HepG2 (cell line): ENCODE data around the gene ALDH9A1. TPM values are rescaled to one million over a fixed set of nuclear protein-coding genes. Genes with fewer than 3 reads are reported as not detected.
A peak's percentile ranks its signal among the peaks of the same experiment; 100 is the strongest.

Experiments used
- BRD4 ChIP-seq: sonication (generic); formaldehyde crosslinking; IDR thresholded peaks from 2 replicates; pipeline ENCODE4 v1.4.0; 2020; ENCODE audit warnings: missing genetic modification reagents
- CENPT ChIP-seq: sonication (generic); formaldehyde crosslinking; IDR thresholded peaks from 2 replicates; pipeline ENCODE4 v1.8.0; 2022; ENCODE audit warnings: low read depth, mild to moderate bottlenecking, moderate library complexity, missing genetic modification reagents
- EP300 ChIP-seq, 3 experiments: sonication (generic) in 1 of 3; formaldehyde crosslinking in 1 of 3; IDR thresholded peaks; 2 replicates each; pipeline versions ENCODE4 v1.5.1 to v1.6.1; 2011 to 2020; ENCODE audit warnings: low read depth in 2 of 3, low read length in 2 of 3, borderline replicate concordance in 1 of 3, improper control_type of control experiment in 1 of 3, mild to moderate bottlenecking in 1 of 3, missing genetic modification reagents in 1 of 3, moderate library complexity in 1 of 3
- HMG20A ChIP-seq: IDR thresholded peaks from 2 replicates; pipeline ENCODE4 v1.6.1; 2016; ENCODE audit warnings: borderline replicate concordance
- KDM4B ChIP-seq: sonication (generic); formaldehyde crosslinking; IDR thresholded peaks from 2 replicates; pipeline ENCODE4 v1.4.0; 2020; ENCODE audit warnings: missing genetic modification reagents
- KLF16 ChIP-seq, 2 experiments: sonication (generic) in 1 of 2; formaldehyde crosslinking in 1 of 2; IDR thresholded peaks; 2 replicates each; pipeline versions ENCODE4 v1.6.1 to v1.8.0; 2016 to 2023; ENCODE audit warnings: missing genetic modification reagents in 2 of 2, missing compliant biosample characterization in 1 of 2
- MBD4 ChIP-seq: IDR thresholded peaks from 2 replicates; pipeline ENCODE4 v1.6.1; 2012; ENCODE audit warnings: low read length, inconsistent platforms, borderline replicate concordance
- MXD4 ChIP-seq: IDR thresholded peaks from 2 replicates; pipeline ENCODE4 v1.6.1; 2016; ENCODE audit warnings: mild to moderate bottlenecking, missing biosample characterization, missing genetic modification reagents
- POGZ ChIP-seq: sonication (generic); formaldehyde crosslinking; IDR thresholded peaks from 2 replicates; pipeline ENCODE4 v1.4.0; 2020; ENCODE audit warnings: mild to moderate bottlenecking, missing genetic modification reagents
- POLR2A ChIP-seq, 2 experiments: IDR thresholded peaks; 2 replicates each; pipeline ENCODE4 v1.6.1; 2011; ENCODE audit warnings: low read depth in 2 of 2, low read length in 2 of 2, mild to moderate bottlenecking in 1 of 2, moderate library complexity in 1 of 2; ENCODE audit not compliant: insufficient read depth in 1 of 2
- PRMT3 ChIP-seq: sonication (generic); formaldehyde crosslinking; IDR thresholded peaks from 2 replicates; pipeline ENCODE4 v1.8.1; 2022; ENCODE audit warnings: low read depth, mild to moderate bottlenecking, moderate library complexity, missing genetic modification reagents, borderline replicate concordance
- RFXANK ChIP-seq: IDR thresholded peaks from 2 replicates; pipeline ENCODE4 v1.6.1; 2016
- SETDB1 ChIP-seq: sonication (generic); formaldehyde crosslinking; IDR thresholded peaks from 2 replicates; pipeline ENCODE4 v1.5.1; 2020; ENCODE audit warnings: missing genetic modification reagents, mild to moderate bottlenecking, borderline replicate concordance
- SMC3 ChIP-seq: IDR thresholded peaks from 2 replicates; pipeline ENCODE4 v1.6.1; 2011; ENCODE audit warnings: low read length, improper control_type of control experiment
- STAG1 ChIP-seq: sonication (generic); formaldehyde crosslinking; IDR thresholded peaks from 2 replicates; pipeline ENCODE4 v1.4.0; 2020; ENCODE audit warnings: missing genetic modification reagents
- ZFP36L2 ChIP-seq: sonication (generic); formaldehyde crosslinking; IDR thresholded peaks from 2 replicates; pipeline ENCODE4 v1.4.0; 2020; ENCODE audit warnings: missing genetic modification reagents
- ZFYVE20 ChIP-seq: sonication (generic); formaldehyde crosslinking; IDR thresholded peaks from 2 replicates; pipeline ENCODE4 v1.8.0; 2023; ENCODE audit warnings: low read depth, mild to moderate bottlenecking, moderate library complexity, missing genetic modification reagents, borderline replicate concordance
- ZNF350 ChIP-seq: sonication (generic); formaldehyde crosslinking; IDR thresholded peaks from 2 replicates; pipeline ENCODE4 v1.4.0; 2020; ENCODE audit warnings: mild to moderate bottlenecking, low read depth, missing genetic modification reagents, borderline replicate concordance
- ZNF768 ChIP-seq: sonication (generic); formaldehyde crosslinking; IDR thresholded peaks from 2 replicates; pipeline ENCODE4 v1.4.0; 2020; ENCODE audit warnings: missing genetic modification reagents
- ZNF790 ChIP-seq: sonication (generic); formaldehyde crosslinking; IDR thresholded peaks from 2 replicates; pipeline ENCODE4 v1.8.0; 2022; ENCODE audit warnings: missing genetic modification reagents, mild to moderate bottlenecking, borderline replicate concordance
- polyA plus RNA-seq, 8 experiments: library from polyadenylated mRNA; depleted of rRNA in 3 of 8; stranded (reverse) in 7 of 8; unstranded in 1 of 8; fragments of >200 nt; fragmentation: Illumina TruSeq in 4 of 8; extraction: Trizol in 4 of 8; gene quantifications; 2 replicates each; pipeline versions ENCODE4 v1.2.1 to v1.2.3, GENCODE V29; 2011 to 2016; ENCODE audit warnings: low read depth in 4 of 8, missing spikeins in 1 of 8, mixed read lengths in 1 of 8; ENCODE audit not compliant: insufficient read depth in 1 of 8
- total RNA-seq, 5 experiments: library from RNA; depleted of rRNA; stranded (reverse); fragments of >200 nt; fragmentation: Illumina TruSeq; extraction: Trizol; gene quantifications; 2 replicates each; pipeline ENCODE4 v1.2.3, GENCODE V29; 2016; ENCODE audit warnings: low read depth in 1 of 5
- TF ChIP-seq, protein P1 (sequence below): sonication (generic); formaldehyde crosslinking; IDR thresholded peaks from 2 replicates; pipeline ENCODE4 v1.4.0; 2020; ENCODE audit warnings: missing genetic modification reagents
- TF ChIP-seq, protein P2 (sequence below): sonication (generic); formaldehyde crosslinking; IDR thresholded peaks from 2 replicates; pipeline ENCODE4 v1.4.0; 2020; ENCODE audit warnings: missing genetic modification reagents, borderline replicate concordance
- TF ChIP-seq, protein P3 (sequence below): sonication (generic); formaldehyde crosslinking; IDR thresholded peaks from 2 replicates; pipeline ENCODE4 v1.4.0; 2020; ENCODE audit warnings: low read depth, missing genetic modification reagents

The ALDH9A1 gene
- total and polyA plus RNA-seq, 2 of the 13 experiments (the other 11 are each of a cell fraction or from before 2014, with no cell fraction given): 27.5 to 38.5 TPM

DNA sequence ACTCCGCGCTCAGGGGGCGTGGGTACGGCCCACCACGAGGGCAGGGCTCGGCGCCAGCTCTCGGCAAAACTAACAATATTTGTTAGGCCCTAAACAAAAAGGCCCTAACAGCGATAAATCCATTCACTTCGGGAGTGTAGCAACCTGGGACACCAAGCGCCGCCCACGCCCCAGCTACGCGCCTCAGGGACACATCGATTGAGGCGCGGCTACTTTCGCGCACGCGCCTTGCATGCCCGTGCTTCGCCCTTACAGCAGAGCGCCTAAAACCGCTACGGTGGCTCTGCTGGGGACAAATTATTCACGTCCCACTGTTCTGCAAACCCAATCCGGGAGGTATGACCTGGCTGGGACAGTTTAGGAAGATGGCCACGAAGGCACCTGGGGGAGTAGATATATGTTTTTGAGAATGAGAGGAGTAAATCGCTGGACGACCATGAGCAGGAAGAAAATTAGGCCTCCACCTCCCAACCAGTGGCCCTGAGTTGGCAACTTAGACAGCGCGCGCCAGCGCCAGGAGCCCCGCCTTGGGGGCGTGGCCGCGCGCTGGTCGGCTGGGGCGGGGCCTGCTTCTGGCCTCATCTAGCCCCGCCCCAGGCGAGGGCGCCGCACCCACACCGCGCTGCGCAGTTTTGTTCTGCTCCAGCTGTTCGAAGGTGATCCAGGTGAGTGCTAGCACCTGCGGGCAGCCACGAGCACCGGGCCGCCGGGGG is 67.6 kb downstream of the ALDH9A1 start, which contains the start of gene MGST3 (continued):
- TF ChIP-seq CENPT (CRISPR knock-in tag) (no peak), BRD4 (CRISPR knock-in tag) (0 out of 2 replicates have a peak, but pooled peaks have one; percentile 19), KDM4B (CRISPR knock-in tag) (0 out of 2 replicates have a peak, but pooled peaks have one; percentile 57), POLR2A (IDR thresholded peaks at IDR 0.05; ENCODE audit: insufficient read depth in 1 of 2, low read depth in 2 of 2, low read length in 2 of 2) (peak; percentile 74 to 91), PRMT3 (CRISPR knock-in tag) (no peak), ZFYVE20 (no peak), MXD4 (CRISPR knock-in tag) (no peak), SMC3 (no peak), EP300 (IDR thresholded peaks at IDR 0.05; ENCODE audit: low read depth in 2 of 2, low read length in 2 of 2) (no peak), EP300 (CRISPR knock-in tag; IDR thresholded peaks at IDR 0.05; ENCODE audit: borderline replicate concordance) (no peak), HMG20A (CRISPR knock-in tag) (no peak), KLF16 (CRISPR knock-in tag; IDR thresholded peaks at IDR 0.05) (0 out of 4 replicates have a peak, but pooled peaks of 1 of the 2 experiments have one; percentile 20), STAG1 (CRISPR knock-in tag) (no peak), ZNF768 (CRISPR knock-in tag) (no peak), ZFP36L2 (CRISPR knock-in tag) (no peak), POGZ (CRISPR knock-in tag) (peak; percentile 63), MBD4 (no peak), ZNF790 (no peak), ZNF350 (CRISPR knock-in tag) (peak; percentile 86), RFXANK (CRISPR knock-in tag) (no peak), SETDB1 (CRISPR knock-in tag) (no peak)
- TF ChIP-seq, protein P1, sequence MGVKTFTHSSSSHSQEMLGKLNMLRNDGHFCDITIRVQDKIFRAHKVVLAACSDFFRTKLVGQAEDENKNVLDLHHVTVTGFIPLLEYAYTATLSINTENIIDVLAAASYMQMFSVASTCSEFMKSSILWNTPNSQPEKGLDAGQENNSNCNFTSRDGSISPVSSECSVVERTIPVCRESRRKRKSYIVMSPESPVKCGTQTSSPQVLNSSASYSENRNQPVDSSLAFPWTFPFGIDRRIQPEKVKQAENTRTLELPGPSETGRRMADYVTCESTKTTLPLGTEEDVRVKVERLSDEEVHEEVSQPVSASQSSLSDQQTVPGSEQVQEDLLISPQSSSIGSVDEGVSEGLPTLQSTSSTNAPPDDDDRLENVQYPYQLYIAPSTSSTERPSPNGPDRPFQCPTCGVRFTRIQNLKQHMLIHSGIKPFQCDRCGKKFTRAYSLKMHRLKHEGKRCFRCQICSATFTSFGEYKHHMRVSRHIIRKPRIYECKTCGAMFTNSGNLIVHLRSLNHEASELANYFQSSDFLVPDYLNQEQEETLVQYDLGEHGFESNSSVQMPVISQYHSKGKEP (CRISPR knock-in tag): 0 out of 2 replicates have a peak, but pooled peaks have one; percentile 22
- TF ChIP-seq, protein P2, sequence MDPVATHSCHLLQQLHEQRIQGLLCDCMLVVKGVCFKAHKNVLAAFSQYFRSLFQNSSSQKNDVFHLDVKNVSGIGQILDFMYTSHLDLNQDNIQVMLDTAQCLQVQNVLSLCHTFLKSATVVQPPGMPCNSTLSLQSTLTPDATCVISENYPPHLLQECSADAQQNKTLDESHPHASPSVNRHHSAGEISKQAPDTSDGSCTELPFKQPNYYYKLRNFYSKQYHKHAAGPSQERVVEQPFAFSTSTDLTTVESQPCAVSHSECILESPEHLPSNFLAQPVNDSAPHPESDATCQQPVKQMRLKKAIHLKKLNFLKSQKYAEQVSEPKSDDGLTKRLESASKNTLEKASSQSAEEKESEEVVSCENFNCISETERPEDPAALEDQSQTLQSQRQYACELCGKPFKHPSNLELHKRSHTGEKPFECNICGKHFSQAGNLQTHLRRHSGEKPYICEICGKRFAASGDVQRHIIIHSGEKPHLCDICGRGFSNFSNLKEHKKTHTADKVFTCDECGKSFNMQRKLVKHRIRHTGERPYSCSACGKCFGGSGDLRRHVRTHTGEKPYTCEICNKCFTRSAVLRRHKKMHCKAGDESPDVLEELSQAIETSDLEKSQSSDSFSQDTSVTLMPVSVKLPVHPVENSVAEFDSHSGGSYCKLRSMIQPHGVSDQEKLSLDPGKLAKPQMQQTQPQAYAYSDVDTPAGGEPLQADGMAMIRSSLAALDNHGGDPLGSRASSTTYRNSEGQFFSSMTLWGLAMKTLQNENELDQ (CRISPR knock-in tag): no peak
- TF ChIP-seq, protein P3, sequence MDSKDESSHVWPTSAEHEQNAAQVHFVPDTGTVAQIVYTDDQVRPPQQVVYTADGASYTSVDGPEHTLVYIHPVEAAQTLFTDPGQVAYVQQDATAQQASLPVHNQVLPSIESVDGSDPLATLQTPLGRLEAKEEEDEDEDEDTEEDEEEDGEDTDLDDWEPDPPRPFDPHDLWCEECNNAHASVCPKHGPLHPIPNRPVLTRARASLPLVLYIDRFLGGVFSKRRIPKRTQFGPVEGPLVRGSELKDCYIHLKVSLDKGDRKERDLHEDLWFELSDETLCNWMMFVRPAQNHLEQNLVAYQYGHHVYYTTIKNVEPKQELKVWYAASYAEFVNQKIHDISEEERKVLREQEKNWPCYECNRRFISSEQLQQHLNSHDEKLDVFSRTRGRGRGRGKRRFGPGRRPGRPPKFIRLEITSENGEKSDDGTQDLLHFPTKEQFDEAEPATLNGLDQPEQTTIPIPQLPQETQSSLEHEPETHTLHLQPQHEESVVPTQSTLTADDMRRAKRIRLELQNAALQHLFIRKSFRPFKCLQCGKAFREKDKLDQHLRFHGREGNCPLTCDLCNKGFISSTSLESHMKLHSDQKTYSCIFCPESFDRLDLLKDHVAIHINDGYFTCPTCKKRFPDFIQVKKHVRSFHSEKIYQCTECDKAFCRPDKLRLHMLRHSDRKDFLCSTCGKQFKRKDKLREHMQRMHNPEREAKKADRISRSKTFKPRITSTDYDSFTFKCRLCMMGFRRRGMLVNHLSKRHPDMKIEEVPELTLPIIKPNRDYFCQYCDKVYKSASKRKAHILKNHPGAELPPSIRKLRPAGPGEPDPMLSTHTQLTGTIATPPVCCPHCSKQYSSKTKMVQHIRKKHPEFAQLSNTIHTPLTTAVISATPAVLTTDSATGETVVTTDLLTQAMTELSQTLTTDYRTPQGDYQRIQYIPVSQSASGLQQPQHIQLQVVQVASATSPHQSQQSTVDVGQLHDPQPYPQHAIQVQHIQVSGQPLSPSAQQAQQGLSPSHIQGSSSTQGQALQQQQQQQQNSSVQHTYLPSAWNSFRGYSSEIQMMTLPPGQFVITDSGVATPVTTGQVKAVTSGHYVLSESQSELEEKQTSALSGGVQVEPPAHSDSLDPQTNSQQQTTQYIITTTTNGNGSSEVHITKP (CRISPR knock-in tag): no peak
